Activated CD8-positive, alpha-beta memory T cell treated with anti-CD3 and anti-CD28 coated beads, Interleukin-2, amount 50 U/mL, for 24 hours (primary cell): ENCODE measurements around the gene IQCF6.
"Not testable (repeated sequence)": the region's sequence is repeated elsewhere in the genome, so short reads cannot be mapped to it uniquely, and the experiment has no call there.

Source experiments
- DNase-seq: peaks from one replicate; pipeline ENCODE4 v3.0.0-alpha.2; 2020; ENCODE audit errors: extremely low read depth

Gene IQCF6

GRCh38 chr3:51779137-51779536 lies at the start of gene IQCF6:
IQCF6 (minus strand) TSS chr3:51779237; CDS start chr3:51779224, 13 bp downstream.
- DNase-seq = no peak

DNA sequence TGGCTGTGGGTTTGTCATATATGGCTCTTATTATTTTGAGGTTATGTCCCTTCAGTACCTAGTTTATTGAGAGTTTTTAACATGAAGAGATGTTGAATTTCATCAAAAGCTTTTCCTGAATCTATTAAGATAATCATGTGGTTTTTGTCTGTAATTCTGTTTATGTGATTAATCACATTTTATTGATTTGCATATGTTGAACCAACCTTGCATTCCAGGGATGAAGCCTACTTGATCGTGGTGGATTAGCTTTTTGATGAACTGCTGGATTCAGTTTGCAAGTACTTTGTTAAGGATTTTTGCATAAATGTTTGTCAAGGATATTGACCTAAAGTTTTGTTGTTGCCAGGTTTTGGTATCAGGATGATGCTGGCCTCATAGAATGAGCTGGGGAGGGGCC lies 49.3 kb upstream of the IQCF6 start:
- no peak for DNase-seq

DNA sequence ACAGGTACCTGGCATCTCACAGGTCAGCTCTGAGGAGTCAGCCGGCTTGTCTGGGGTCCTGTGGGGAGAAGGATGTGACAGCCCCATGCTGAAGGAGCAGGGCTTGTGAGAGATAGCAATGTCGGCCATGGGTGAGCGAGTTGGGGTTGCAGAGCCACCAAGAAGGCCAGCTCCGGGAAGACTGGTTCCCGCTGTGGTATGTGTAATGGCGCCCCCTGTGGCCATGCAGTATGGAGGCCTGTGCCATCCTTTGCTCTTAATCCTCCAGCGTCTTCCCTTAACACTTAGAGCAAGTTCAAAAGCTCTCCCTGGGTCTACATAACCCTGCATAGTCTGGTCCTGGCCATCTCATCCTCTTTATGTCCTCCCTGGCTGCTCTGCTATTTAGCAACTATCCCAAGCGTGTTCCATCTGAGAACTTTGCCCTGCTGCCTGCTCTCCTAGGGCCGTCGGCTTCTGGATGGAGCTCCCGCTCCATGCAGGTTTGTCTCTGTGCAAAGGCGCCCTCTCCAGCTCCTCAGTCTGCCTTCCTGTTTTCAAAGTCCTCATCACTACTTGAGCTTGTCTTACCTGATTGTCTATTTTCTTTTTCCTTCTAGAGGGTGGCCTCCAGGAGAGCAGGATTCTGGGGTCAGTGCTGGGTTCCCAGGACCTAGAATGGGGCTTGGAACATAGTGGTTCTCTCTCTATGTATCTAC lies 40.8 kb upstream of the IQCF6 start:
- no peak for DNase-seq

DNA sequence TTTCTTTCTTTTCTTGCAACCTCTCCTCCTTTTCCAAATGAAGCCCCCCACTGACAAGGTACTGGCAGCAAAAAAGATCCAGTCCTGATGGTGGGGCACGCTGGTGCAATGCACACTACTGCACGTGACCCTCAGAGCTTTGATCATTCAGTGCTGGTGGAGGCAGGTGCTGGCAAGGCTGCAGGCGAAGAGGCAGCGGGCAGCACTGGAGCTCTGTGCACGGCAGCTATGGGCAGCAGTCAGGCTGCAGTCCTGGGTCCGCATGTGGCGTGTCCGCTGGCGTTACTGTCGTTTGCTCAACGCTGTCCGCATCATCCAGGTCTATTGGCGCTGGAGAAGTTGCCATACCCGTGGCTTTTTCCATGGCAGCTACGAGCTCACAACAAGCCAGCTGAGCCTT lies 40.1 kb upstream of the IQCF6 start:
- DNase-seq = no peak

DNA sequence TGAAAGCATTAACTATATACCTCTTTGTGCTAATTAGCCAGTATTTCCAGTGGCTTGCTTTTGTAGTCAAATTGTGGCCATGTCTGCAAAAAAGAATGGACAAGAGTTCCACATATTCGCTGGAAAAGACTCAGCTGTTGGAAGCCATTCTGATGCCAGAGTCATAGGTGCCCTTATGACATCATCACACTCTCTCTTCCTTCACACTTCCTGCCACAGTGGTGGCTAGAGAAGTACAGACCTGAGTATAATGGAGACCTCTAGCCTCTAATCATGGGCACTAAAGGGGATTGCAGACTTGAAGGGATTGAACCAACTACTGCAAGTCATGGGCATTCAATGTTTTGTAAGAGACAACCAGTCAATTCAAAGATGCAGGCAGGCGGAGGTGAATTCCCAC lies 38.3 kb upstream of the IQCF6 start:
- no peak for DNase-seq

- no peak for DNase-seq
Observed at GRCh38 chr3:51816723-51817122, 37.7 kb upstream of the IQCF6 start.

- no peak for DNase-seq
Observed at GRCh38 chr3:51815614-51816013, 36.6 kb upstream of the IQCF6 start.

GRCh38 chr3:51814034-51814433 lies 35.0 kb upstream of the IQCF6 start:
- DNase-seq = no peak

DNA sequence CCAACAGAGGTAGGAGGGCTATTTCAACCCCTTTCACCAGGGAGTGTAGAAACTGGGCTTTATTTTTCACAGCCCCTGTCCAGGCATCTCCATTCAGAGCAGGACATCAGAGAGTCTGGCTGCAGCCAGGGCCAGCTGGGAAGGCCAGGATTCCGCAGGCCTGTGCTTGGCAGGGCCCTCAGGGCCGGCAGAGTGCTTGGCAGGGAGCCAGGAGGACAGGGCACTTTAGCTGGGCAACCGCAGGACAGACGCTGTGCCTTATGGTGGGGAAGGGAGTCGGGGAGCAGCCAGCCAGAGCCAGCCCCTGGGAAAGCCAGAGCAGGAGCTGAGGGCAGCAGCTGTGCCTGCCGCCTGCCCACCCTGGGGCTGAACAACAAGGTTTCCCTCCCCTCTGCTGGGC lies 34.5 kb upstream of the IQCF6 start:
- no peak for DNase-seq

DNA sequence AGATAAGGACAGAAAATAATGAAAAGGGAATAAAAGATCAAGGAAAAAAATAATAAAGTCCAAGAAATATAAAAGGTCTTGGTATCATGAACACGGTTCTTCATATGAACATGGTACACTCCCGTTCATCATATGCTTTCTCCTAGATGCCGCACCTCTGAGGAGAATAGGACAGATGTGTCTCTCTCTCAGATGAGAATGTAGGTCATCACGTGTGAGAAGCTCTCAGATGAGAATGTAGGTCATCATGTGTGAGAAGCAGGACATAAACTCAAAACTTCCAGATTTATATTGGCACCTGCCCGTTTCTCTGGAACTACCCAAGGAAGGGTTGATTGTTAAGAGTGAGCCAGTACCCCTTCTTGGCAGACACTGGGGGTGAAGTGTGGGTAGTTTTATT lies 29.9 kb upstream of the IQCF6 start:
- no peak for DNase-seq

GRCh38 chr3:51802106-51802703 lies 23.2 kb upstream of the IQCF6 start:
- no peak for DNase-seq

DNA sequence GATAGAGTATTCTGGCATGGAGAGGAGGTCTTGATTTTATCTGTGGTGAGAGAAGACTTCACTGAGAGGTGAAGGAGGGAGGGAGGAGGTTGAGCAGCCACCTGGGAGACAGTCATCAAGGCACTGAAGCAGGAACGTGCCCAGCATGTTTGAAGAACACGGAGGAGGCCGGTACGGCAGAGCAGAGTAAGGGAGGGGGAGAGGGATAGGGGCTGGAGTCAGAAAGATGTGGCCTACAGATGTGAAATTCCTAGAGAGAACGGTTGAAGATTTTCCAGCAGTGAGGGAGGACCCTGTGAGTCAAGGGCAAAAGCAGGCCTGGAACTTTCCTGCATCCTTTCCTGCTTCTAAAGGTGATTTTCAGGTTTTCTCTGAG lies 21.7 kb upstream of the IQCF6 start:
- DNase-seq = no peak

- DNase-seq = no peak
Observed at GRCh38 chr3:51799879-51800749, 21.1 kb upstream of the IQCF6 start.

GRCh38 chr3:51798411-51798963 lies 19.4 kb upstream of the IQCF6 start:
- DNase-seq = no peak

GRCh38 chr3:51796854-51797253 lies 17.8 kb upstream of the IQCF6 start:
- no peak for DNase-seq

- DNase-seq = no peak
Observed at GRCh38 chr3:51794206-51794605, 15.2 kb upstream of the IQCF6 start.

GRCh38 chr3:51792206-51792605 lies 13.2 kb upstream of the IQCF6 start:
- DNase-seq = no peak

DNA sequence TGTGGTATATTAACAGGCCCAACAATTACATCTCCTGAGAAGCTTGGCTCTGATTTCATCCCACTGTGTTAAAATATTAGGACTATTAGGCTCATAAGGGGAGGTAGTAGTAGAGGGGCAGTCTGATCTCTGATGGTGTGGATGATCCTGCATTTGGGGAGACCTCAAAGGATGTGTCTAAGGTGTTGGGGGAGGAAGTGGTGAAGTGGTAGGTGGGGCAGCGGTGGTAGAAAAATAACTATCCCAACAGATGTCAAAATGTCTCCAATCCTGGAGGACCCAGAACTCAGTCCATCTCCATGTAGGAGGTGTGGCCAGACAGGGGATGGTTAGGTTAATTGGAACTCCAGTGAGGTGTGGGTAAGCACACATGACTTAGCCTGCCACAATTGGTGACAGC lies 10.4 kb upstream of the IQCF6 start:
- no peak for DNase-seq

DNA sequence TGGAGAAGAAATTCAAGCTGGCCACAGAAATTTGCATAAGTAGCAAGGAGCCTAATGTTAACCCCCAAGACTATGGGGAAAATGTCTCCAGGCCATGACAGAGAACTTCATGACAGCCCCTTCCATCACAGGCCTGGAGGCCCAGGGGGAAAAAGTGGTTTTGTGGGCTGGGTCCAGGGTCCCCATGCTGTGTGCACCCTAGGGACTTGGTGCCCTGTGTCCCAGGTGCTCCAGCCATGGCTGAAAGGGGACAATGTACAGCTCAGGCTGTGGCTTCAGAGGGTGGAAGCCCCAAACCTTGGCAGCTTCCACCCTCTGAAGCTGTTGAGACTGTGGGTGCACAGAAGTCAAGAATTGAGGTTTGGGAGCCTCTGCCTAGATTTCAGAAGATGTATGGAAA lies 8.5 kb upstream of the IQCF6 start:
- not testable (repeated sequence) for DNase-seq

DNA sequence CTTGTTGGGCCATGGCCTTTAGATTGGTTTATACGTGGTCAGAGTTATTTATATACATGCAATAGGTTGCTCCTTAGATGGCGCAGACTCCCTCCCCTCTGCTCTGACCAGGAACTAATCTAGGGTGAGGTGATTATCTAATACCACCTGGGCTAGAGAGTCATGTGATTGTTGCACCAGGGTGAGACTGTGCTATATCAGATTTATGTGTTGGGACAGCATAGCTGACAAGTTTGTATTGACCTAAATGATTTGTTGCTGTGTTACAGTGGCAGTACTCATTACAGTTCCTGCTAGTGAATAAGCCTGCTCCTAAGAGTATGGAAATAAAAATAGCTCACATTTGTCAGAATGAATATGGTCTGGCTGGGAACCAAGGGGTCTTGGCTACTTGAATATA lies 7.2 kb upstream of the IQCF6 start:
- DNase-seq = no peak

GRCh38 chr3:51778554-51778953 lies 483 bp downstream of the IQCF6 start:
- no peak for DNase-seq

GRCh38 chr3:51777985-51778384 lies 1.1 kb downstream of the IQCF6 start:
- no peak for DNase-seq
